Endothelial cell of umbilical vein (primary cell): Measurements from ENCODE around the gene CD163.

Experiments
- EZH2 ChIP-seq: IDR thresholded peaks from 2 replicates; pipeline ENCODE4 v1.6.1; 2012; ENCODE audit warnings: borderline replicate concordance, low read depth, mild to moderate bottlenecking, moderate library complexity, low read length, inconsistent platforms; ENCODE audit not compliant: severe bottlenecking
- FOS ChIP-seq: IDR thresholded peaks from 2 replicates; pipeline ENCODE4 v1.6.1; 2011; ENCODE audit warnings: mild to moderate bottlenecking, low read length, moderate library complexity, borderline replicate concordance; ENCODE audit not compliant: insufficient read depth
- GATA2 ChIP-seq: IDR thresholded peaks from 2 replicates; pipeline ENCODE4 v1.7.0; 2011; ENCODE audit warnings: low read depth, mild to moderate bottlenecking, moderate library complexity, mixed read lengths, low read length; ENCODE audit not compliant: insufficient read length, insufficient read depth
- JUN ChIP-seq: IDR thresholded peaks from 2 replicates; pipeline ENCODE4 v1.6.1; 2011; ENCODE audit warnings: borderline replicate concordance, low read depth; ENCODE audit not compliant: insufficient read length, insufficient read depth
- POLR2A ChIP-seq: IDR thresholded peaks from 2 replicates; pipeline ENCODE4 v1.6.1; 2012; ENCODE audit warnings: low read depth, mild to moderate bottlenecking, control low read depth, low read length
- POLR2AphosphoS5 ChIP-seq: IDR thresholded peaks from 2 replicates; pipeline ENCODE4 v1.6.1; 2012; ENCODE audit warnings: low read depth, mild to moderate bottlenecking, control low read depth, low read length, moderate library complexity; ENCODE audit not compliant: insufficient read depth
- TF ChIP-seq, protein P1 (sequence below), 2 donors: IDR thresholded peaks; 1 replicate in 1 of 2; 2 replicates in 1 of 2; pipeline ENCODE4 v1.5.1; 2011; ENCODE audit warnings: low read length in 2 of 2, mild to moderate bottlenecking in 2 of 2, moderate library complexity in 2 of 2, control low read depth in 1 of 2, inconsistent platforms in 1 of 2, low read depth in 1 of 2; ENCODE audit not compliant: insufficient read depth in 1 of 2; ENCODE audit errors: extremely low read depth in 1 of 2
- TF ChIP-seq, protein P2 (sequence below): IDR thresholded peaks from 2 replicates; pipeline ENCODE4 v1.6.1; 2011; ENCODE audit not compliant: insufficient read depth, insufficient read length

DNA sequence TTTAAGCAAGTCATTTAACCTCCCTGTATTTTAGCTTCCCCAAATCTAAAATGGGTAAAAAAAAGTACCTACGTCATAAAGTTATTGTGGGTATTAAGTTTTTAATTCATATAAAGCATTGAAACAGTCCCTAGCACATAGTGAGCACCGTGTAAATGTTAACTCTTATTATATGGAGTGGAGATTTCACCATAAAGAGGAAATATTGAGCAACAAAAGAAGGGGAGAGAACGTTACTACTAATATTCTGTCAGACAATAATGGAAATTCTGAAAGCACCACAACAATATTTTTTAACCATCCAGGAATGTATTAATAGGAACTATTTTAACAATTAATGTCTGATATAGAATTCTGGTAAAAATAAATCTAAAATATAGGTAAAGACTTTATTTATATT, 51.8 kb downstream of the CD163 start:
- TF ChIP-seq POLR2A (no peak), POLR2AphosphoS5 (no peak), FOS (no peak), JUN (no peak), EZH2 (no peak), GATA2 (no peak)
- TF ChIP-seq, protein P1, sequence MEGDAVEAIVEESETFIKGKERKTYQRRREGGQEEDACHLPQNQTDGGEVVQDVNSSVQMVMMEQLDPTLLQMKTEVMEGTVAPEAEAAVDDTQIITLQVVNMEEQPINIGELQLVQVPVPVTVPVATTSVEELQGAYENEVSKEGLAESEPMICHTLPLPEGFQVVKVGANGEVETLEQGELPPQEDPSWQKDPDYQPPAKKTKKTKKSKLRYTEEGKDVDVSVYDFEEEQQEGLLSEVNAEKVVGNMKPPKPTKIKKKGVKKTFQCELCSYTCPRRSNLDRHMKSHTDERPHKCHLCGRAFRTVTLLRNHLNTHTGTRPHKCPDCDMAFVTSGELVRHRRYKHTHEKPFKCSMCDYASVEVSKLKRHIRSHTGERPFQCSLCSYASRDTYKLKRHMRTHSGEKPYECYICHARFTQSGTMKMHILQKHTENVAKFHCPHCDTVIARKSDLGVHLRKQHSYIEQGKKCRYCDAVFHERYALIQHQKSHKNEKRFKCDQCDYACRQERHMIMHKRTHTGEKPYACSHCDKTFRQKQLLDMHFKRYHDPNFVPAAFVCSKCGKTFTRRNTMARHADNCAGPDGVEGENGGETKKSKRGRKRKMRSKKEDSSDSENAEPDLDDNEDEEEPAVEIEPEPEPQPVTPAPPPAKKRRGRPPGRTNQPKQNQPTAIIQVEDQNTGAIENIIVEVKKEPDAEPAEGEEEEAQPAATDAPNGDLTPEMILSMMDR (IDR thresholded peaks at IDR 0.05; ENCODE audit: extremely low read depth in 1 of 2, insufficient read depth in 1 of 2, low read depth in 1 of 2, low read length in 2 of 2): no peak
- TF ChIP-seq, protein P2, sequence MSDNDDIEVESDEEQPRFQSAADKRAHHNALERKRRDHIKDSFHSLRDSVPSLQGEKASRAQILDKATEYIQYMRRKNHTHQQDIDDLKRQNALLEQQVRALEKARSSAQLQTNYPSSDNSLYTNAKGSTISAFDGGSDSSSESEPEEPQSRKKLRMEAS: no peak
